ENCODE measurements around the gene XRCC4. TPM values are rescaled to one million over a fixed set of nuclear protein-coding genes. Genes with fewer than 3 reads are reported as not detected.

Gene XRCC4
- total RNA-seq, 2 donors from 2014 or later = 10.6 to 17.3 TPM

GRCh38 chr5:83283761-83284160, 206.4 kb downstream of the XRCC4 start:
- no peak overlapping the region for H3K4me3 Mint-ChIP-seq

DNA sequence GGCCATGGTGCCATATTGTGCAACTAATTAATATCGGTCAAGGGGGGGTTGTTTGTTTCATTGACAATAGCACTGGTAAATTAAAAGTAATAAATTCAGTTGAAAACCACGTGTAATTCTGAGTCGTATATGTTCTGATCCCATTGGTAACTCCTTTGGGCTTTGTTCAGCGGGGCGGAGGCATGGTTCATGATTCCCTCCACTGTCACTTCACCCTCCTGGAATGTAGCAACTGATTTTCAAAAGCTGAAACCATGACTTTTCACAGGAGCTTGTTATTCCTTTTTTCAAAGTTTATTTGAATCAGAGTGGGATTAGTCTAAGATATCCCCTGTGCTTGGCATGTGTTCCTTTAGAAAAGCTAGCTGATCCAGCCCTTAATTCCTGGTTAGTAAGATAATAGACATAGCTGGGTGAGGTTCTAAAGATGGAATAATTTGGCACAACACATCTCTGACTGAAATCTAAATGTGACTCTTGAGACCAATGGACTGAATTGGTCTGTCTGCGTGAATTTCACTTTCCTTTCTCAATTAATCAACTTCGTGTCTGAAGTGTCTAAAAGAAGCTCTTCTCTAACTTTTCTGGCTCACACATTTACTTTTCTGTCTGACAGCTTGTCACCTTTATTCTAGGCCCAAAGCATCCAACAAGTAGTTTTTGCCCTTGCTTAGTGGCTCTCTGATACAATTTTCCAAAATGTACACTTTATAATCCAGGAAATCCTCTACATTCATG, 208.5 kb downstream of the XRCC4 start:
- Mint-ChIP-seq H3K4me1 (peaks cover 4% of the 10 kb centered on the region), H3K4me3 (no peak overlapping the region), H3K36me3 (ENCODE audit: low read depth) (no peaks in the 10 kb centered on the region), H3K27me3 (ENCODE audit: insufficient read depth) (no peaks in the 10 kb centered on the region), H3K27ac (no peak overlapping the region), H3K9me3 (no peaks in the 10 kb centered on the region)
- H3K27ac ChIP-seq (ENCODE audit: low read depth, low read length) = no peak overlapping the region
- no peaks in the 10 kb centered on the region for H3K9me3 ChIP-seq (ENCODE audit: control insufficient read depth, low read length)
- no peaks in the 10 kb centered on the region for H3K4me1 ChIP-seq (ENCODE audit: control insufficient read depth, insufficient read depth, low read length)
- no peaks in the 10 kb centered on the region for H3K36me3 ChIP-seq (ENCODE audit: control insufficient read depth, insufficient read depth, low read length)
- H3K27me3 ChIP-seq (ENCODE audit: control insufficient read depth, insufficient read depth, low read length, poor library complexity, severe bottlenecking) = no peaks in the 10 kb centered on the region
- DNase-seq = no peak
- 95 to 100% methylated on average over 2 to 7 of the region's 7 CpGs for WGBS, 2 experiments (ENCODE audit: insufficient coverage in 1 of 2, insufficient read length in 1 of 2)
- H3K4me3 ChIP-seq (ENCODE audit: low read length) = no peak overlapping the region
- no peak overlapping the region for H3K9ac ChIP-seq (ENCODE audit: extremely low read depth, low read length, poor library complexity, severe bottlenecking)
- no peak for TF ChIP-seq CTCF (conservative IDR thresholded peaks at IDR 0.05)

More at GRCh38 chr5:83283761-83284160, 206.4 kb downstream of the XRCC4 start:
- H3K27ac ChIP-seq (ENCODE audit: low read depth, low read length) = no peak overlapping the region
- H3K4me3 ChIP-seq (ENCODE audit: low read length) = no peak overlapping the region
- H3K27me3 Mint-ChIP-seq (ENCODE audit: insufficient read depth) = no peaks in the 10 kb centered on the region
- WGBS, 2 experiments (ENCODE audit: insufficient coverage in 1 of 2, insufficient read length in 1 of 2) = 85 to 100% methylated on average over 1 to 2 of the region's 3 CpGs
- H3K36me3 ChIP-seq (ENCODE audit: control insufficient read depth, insufficient read depth, low read length) = no peaks in the 10 kb centered on the region
- no peaks in the 10 kb centered on the region for H3K9me3 Mint-ChIP-seq
- no peak for TF ChIP-seq CTCF (conservative IDR thresholded peaks at IDR 0.05)
- no peak overlapping the region for H3K9ac ChIP-seq (ENCODE audit: extremely low read depth, low read length, poor library complexity, severe bottlenecking)
- no peaks in the 10 kb centered on the region for H3K36me3 Mint-ChIP-seq (ENCODE audit: low read depth)
- H3K27me3 ChIP-seq (ENCODE audit: control insufficient read depth, insufficient read depth, low read length, poor library complexity, severe bottlenecking) = no peaks in the 10 kb centered on the region
- H3K9me3 ChIP-seq (ENCODE audit: control insufficient read depth, low read length) = no peaks in the 10 kb centered on the region
- no peak for DNase-seq
- no peak overlapping the region for H3K27ac Mint-ChIP-seq
- H3K4me1 Mint-ChIP-seq = peaks cover 5% of the 10 kb centered on the region
- H3K4me1 ChIP-seq (ENCODE audit: control insufficient read depth, insufficient read depth, low read length) = no peaks in the 10 kb centered on the region

- H3K9ac ChIP-seq (ENCODE audit: extremely low read depth, low read length, poor library complexity, severe bottlenecking) = no peak overlapping the region
- H3K27ac ChIP-seq (ENCODE audit: low read depth, low read length) = no peak overlapping the region
- Mint-ChIP-seq H3K4me1 (no peaks in the 10 kb centered on the region), H3K9me3 (peaks cover 2% of the 10 kb centered on the region), H3K4me3 (no peak overlapping the region), H3K27me3 (ENCODE audit: insufficient read depth) (no peaks in the 10 kb centered on the region), H3K27ac (no peak overlapping the region), H3K36me3 (ENCODE audit: low read depth) (no peaks in the 10 kb centered on the region)
- H3K36me3 ChIP-seq (ENCODE audit: control insufficient read depth, insufficient read depth, low read length) = no peaks in the 10 kb centered on the region
- peaks cover 4% of the 10 kb centered on the region for H3K9me3 ChIP-seq (ENCODE audit: control insufficient read depth, low read length)
- H3K27me3 ChIP-seq (ENCODE audit: control insufficient read depth, insufficient read depth, low read length, poor library complexity, severe bottlenecking) = no peaks in the 10 kb centered on the region
- 93 to 94% methylated on average over 2 of the region's 2 CpGs for WGBS, 2 experiments (ENCODE audit: insufficient coverage in 1 of 2, insufficient read length in 1 of 2)
- H3K4me1 ChIP-seq (ENCODE audit: control insufficient read depth, insufficient read depth, low read length) = no peaks in the 10 kb centered on the region
- TF ChIP-seq CTCF (conservative IDR thresholded peaks at IDR 0.05) = no peak
- DNase-seq = no peak
- H3K4me3 ChIP-seq (ENCODE audit: low read length) = no peak overlapping the region
Observed at GRCh38 chr5:83294246-83294645, 216.9 kb downstream of the XRCC4 start.

All from endodermal cell (in vitro differentiated cells).